HepG2 (cell line): Measurements from ENCODE around the gene CTU2. TPM values are rescaled to one million over a fixed set of nuclear protein-coding genes. Genes with fewer than 3 reads are reported as not detected.
A peak's percentile ranks its signal among the peaks of the same experiment; 100 is the strongest.

Experiments used
- CCDC6 ChIP-seq: sonication (generic); formaldehyde crosslinking; IDR thresholded peaks from 2 replicates; pipeline ENCODE4 v1.8.1; 2022; ENCODE audit warnings: mild to moderate bottlenecking, missing genetic modification reagents, moderate library complexity
- CENPX ChIP-seq: sonication (generic); formaldehyde crosslinking; IDR thresholded peaks from 2 replicates; pipeline ENCODE4 v1.9.0; 2021; ENCODE audit warnings: mild to moderate bottlenecking, missing genetic modification reagents, moderate library complexity
- EP300 ChIP-seq, 3 experiments: sonication (generic) in 1 of 3; formaldehyde crosslinking in 1 of 3; IDR thresholded peaks; 2 replicates each; pipeline versions ENCODE4 v1.5.1 to v1.6.1; 2011 to 2020; ENCODE audit warnings: low read depth in 2 of 3, low read length in 2 of 3, borderline replicate concordance in 1 of 3, improper control_type of control experiment in 1 of 3, mild to moderate bottlenecking in 1 of 3, missing genetic modification reagents in 1 of 3, moderate library complexity in 1 of 3
- HBP1 ChIP-seq: IDR thresholded peaks from 2 replicates; pipeline ENCODE4 v1.6.1; 2016; ENCODE audit warnings: low read depth, control low read depth
- PAX8 ChIP-seq: sonication (generic); formaldehyde crosslinking; IDR thresholded peaks from 2 replicates; pipeline ENCODE4 v1.8.0; 2022; ENCODE audit warnings: mild to moderate bottlenecking, missing genetic modification reagents, borderline replicate concordance
- PITX1 ChIP-seq: sonication (generic); formaldehyde crosslinking; IDR thresholded peaks from 2 replicates; pipeline ENCODE4 v1.5.1; 2020; ENCODE audit warnings: mild to moderate bottlenecking, missing genetic modification reagents
- SALL2 ChIP-seq: sonication (generic); formaldehyde crosslinking; IDR thresholded peaks from 2 replicates; pipeline ENCODE4 v1.8.1; 2023; ENCODE audit warnings: mild to moderate bottlenecking, missing genetic modification reagents, inconsistent platforms
- SMC3 ChIP-seq: IDR thresholded peaks from 2 replicates; pipeline ENCODE4 v1.6.1; 2011; ENCODE audit warnings: low read length, improper control_type of control experiment
- SUZ12 ChIP-seq: fragments of 150-350 bp; IDR thresholded peaks from 2 replicates; pipeline ENCODE4 v1.6.1; 2014; ENCODE audit warnings: low read depth, low read length
- UBTF ChIP-seq: sonication (generic); formaldehyde crosslinking; IDR thresholded peaks from 2 replicates; pipeline ENCODE4 v1.4.0; 2020; ENCODE audit warnings: mild to moderate bottlenecking, missing genetic modification reagents
- ZNF224 ChIP-seq: sonication (generic); formaldehyde crosslinking; IDR thresholded peaks from 2 replicates; pipeline ENCODE4 v1.5.0; 2020; ENCODE audit warnings: mild to moderate bottlenecking, missing genetic modification reagents
- ZNF30 ChIP-seq: sonication (generic); formaldehyde crosslinking; IDR thresholded peaks from 2 replicates; pipeline ENCODE4 v1.5.0; 2020; ENCODE audit warnings: mild to moderate bottlenecking, missing genetic modification reagents
- ZNF432 ChIP-seq: sonication (generic); formaldehyde crosslinking; IDR thresholded peaks from 2 replicates; pipeline ENCODE4 v1.5.0; 2020; ENCODE audit warnings: missing genetic modification reagents, mild to moderate bottlenecking, borderline replicate concordance
- ZNF704 ChIP-seq: sonication (generic); formaldehyde crosslinking; IDR thresholded peaks from 2 replicates; pipeline ENCODE4 v1.8.1; 2023; ENCODE audit warnings: mild to moderate bottlenecking, inconsistent platforms, moderate library complexity, missing genetic modification reagents, borderline replicate concordance
- ZNF780A ChIP-seq: sonication (generic); formaldehyde crosslinking; IDR thresholded peaks from 2 replicates; pipeline ENCODE4 v1.8.0; 2022; ENCODE audit warnings: mild to moderate bottlenecking, missing genetic modification reagents, moderate library complexity
- ZXDC ChIP-seq: sonication (generic); formaldehyde crosslinking; IDR thresholded peaks from 2 replicates; pipeline ENCODE4 v1.5.0; 2020; ENCODE audit warnings: mild to moderate bottlenecking, missing genetic modification reagents
- polyA plus RNA-seq, 8 experiments: library from polyadenylated mRNA; depleted of rRNA in 3 of 8; stranded (reverse) in 7 of 8; unstranded in 1 of 8; fragments of >200 nt; fragmentation: Illumina TruSeq in 4 of 8; extraction: Trizol in 4 of 8; gene quantifications; 2 replicates each; pipeline versions ENCODE4 v1.2.1 to v1.2.3, GENCODE V29; 2011 to 2016; ENCODE audit warnings: low read depth in 4 of 8, missing spikeins in 1 of 8, mixed read lengths in 1 of 8; ENCODE audit not compliant: insufficient read depth in 1 of 8
- total RNA-seq, 5 experiments: library from RNA; depleted of rRNA; stranded (reverse); fragments of >200 nt; fragmentation: Illumina TruSeq; extraction: Trizol; gene quantifications; 2 replicates each; pipeline ENCODE4 v1.2.3, GENCODE V29; 2016; ENCODE audit warnings: low read depth in 1 of 5

Gene CTU2
- total and polyA plus RNA-seq, 2 of the 13 experiments (the other 11 are each of a cell fraction or from before 2014, with no cell fraction given) = 13.3 to 21.9 TPM

- TF ChIP-seq UBTF (CRISPR knock-in tag) (peak; percentile 85), ZNF780A (CRISPR knock-in tag) (no peak; the same call in 1 of the 2 replicates), ZNF224 (CRISPR knock-in tag) (0 out of 2 replicates have a peak, but pooled peaks have one; percentile 3), ZNF30 (peak; percentile 84; the same call in 1 of the 2 replicates), ZNF432 (CRISPR knock-in tag) (no peak), ZNF704 (CRISPR knock-in tag) (peak; percentile 92; the same call in 1 of the 2 replicates), SALL2 (CRISPR knock-in tag) (peak; percentile 91), PITX1 (no peak; the same call in 1 of the 2 replicates), ZXDC (CRISPR knock-in tag) (no peak), CCDC6 (peak; percentile 62; the same call in 1 of the 2 replicates), SUZ12 (no peak), CENPX (CRISPR knock-in tag) (no peak), PAX8 (CRISPR knock-in tag) (peak; percentile 70; the same call in 1 of the 2 replicates), SMC3 (no peak), EP300 (IDR thresholded peaks at IDR 0.05; ENCODE audit: low read depth in 2 of 2, low read length in 2 of 2) (no peak; a peak in 1 of 4 replicates), EP300 (CRISPR knock-in tag; IDR thresholded peaks at IDR 0.05; ENCODE audit: borderline replicate concordance) (no peak), HBP1 (CRISPR knock-in tag) (no peak)
Measured at GRCh38 chr16:88662843-88663606, 43.3 kb upstream of the CTU2 start, which contains the start of gene MVD (continued).
